HG03520 (cell line): Measurements from ENCODE around the gene NTMT1.

Experiments used
- ATAC-seq: cut with Tn5 transposase; IDR thresholded peaks from one replicate; pipeline ENCODE4 v1.9.1; 2021; ENCODE audit warnings: mild to moderate bottlenecking, moderate library complexity; ENCODE audit not compliant: unreplicated experiment

Gene NTMT1

GRCh38 chr9:129673602-129674001 is 47.6 kb downstream of the NTMT1 start:
- ATAC-seq, result no peak

- no peak for ATAC-seq
These were observed 48.3 kb downstream of the NTMT1 start for GRCh38 chr9:129674229-129674628.

- no peak for ATAC-seq
These were observed 49.7 kb downstream of the NTMT1 start for GRCh38 chr9:129675620-129676019.

- no peak for ATAC-seq
These were observed 50.3 kb downstream of the NTMT1 start for GRCh38 chr9:129676287-129676686.

GRCh38 chr9:129676975-129677374 is 51.0 kb downstream of the NTMT1 start:
- ATAC-seq, result no peak

GRCh38 chr9:129677456-129677855 is 51.5 kb downstream of the NTMT1 start:
- ATAC-seq, result no peak

GRCh38 chr9:129678844-129679243 is 52.9 kb downstream of the NTMT1 start:
- ATAC-seq, result no peak

- no peak for ATAC-seq
These were observed 53.6 kb downstream of the NTMT1 start for GRCh38 chr9:129679537-129679936.

- ATAC-seq, result no peak
These were observed 56.0 kb downstream of the NTMT1 start for GRCh38 chr9:129681924-129682323.

- ATAC-seq, result no peak
These were observed 56.4 kb downstream of the NTMT1 start for GRCh38 chr9:129682381-129682780.

- ATAC-seq, result no peak
These were observed 59.4 kb downstream of the NTMT1 start for GRCh38 chr9:129685220-129685932.
